ENCODE measurements around the gene SLC23A1. TPM values are rescaled to one million over a fixed set of nuclear protein-coding genes. Genes with fewer than 3 reads are reported as not detected.

Gene SLC23A1
- total RNA-seq, 4 donors from 2014 or later, result not detected

DNA sequence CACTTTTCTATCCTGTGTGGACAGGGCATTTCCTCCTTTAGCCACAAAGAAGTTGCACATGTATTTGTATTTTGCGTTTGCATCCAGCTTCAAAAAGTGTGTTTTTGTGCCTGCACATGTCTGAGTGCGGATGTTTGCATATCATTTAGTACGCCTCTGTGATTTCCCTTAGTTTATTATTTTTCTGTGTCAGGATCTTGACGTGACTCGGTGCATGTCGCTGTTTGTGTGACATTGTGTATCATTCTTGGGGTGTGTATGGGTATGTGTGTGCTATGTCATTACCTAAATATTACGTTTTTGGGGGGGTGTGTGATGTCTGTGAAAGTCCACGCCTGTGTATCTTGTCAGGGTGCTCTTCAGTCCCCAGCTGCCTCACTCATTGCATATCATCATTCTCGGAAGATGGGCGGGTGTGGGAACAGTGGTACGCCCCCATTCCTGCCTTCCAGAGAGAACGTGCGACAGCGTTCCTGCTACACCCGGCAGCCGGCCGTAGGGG lies 41.9 kb downstream of the SLC23A1 start:
- peak in 1 of 2 donors; percentile 3 for ATAC-seq
- H3K36me3 ChIP-seq, result no peaks in the 10 kb centered on the region
- H3K27me3 ChIP-seq, result no peaks in the 10 kb centered on the region
- DNase-seq, result no peak
- in situ Hi-C loops (cut with MboI; ENCODE audit: low sequenced_read_pairs in 4 of 4) (loop anchor here in 1 of 4 donors (10.0 kb wide), 1 partner anchor 46 kb away; the partner anchor contains the start of gene MATR3), intact Hi-C loops (cut with DNase I; ENCODE audit: low total_unique reads) (loop anchor here (1.0 kb wide), 1 partner anchor 45 kb away; no protein-coding TSS in a partner anchor)
- peaks cover 21 to 31% of the 10 kb centered on the region in 2 donors for H3K4me1 ChIP-seq
- no peaks in the 10 kb centered on the region for H3K9me3 ChIP-seq
- TF ChIP-seq, protein P1, sequence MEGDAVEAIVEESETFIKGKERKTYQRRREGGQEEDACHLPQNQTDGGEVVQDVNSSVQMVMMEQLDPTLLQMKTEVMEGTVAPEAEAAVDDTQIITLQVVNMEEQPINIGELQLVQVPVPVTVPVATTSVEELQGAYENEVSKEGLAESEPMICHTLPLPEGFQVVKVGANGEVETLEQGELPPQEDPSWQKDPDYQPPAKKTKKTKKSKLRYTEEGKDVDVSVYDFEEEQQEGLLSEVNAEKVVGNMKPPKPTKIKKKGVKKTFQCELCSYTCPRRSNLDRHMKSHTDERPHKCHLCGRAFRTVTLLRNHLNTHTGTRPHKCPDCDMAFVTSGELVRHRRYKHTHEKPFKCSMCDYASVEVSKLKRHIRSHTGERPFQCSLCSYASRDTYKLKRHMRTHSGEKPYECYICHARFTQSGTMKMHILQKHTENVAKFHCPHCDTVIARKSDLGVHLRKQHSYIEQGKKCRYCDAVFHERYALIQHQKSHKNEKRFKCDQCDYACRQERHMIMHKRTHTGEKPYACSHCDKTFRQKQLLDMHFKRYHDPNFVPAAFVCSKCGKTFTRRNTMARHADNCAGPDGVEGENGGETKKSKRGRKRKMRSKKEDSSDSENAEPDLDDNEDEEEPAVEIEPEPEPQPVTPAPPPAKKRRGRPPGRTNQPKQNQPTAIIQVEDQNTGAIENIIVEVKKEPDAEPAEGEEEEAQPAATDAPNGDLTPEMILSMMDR (IDR thresholded peaks at IDR 0.05 in 4 of 5, conservative IDR thresholded peaks at IDR 0.05 in 1 of 5), result no peak
- no peak for TF ChIP-seq POLR2A (IDR thresholded peaks at IDR 0.05)
- H3K27ac ChIP-seq, result peak overlapping the region; percentile 96 to 100 (median 98)
- H3K4me3 ChIP-seq, result peak overlapping the region; percentile 89 to 98 (median 92)

DNA sequence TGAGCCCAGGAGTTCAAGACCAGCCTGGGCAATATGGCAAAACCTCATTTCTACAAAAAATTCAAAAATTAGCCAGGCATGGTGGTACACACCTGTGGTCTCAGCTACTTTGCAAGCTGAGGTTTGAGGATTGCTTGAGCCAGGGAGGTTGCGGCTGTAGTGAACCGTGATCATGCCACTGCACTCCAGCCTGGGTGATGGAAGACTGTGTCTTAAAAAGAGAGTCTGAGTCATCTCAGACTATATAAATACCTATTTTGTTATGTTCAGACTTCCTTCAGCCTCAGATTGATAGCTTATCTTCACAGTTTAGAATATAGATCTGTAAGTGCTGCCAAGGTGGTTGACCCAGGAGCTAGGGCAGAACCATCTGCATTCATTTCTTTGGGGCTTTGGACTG lies 43.0 kb downstream of the SLC23A1 start:
- ATAC-seq, result no peak
- Histone ChIP-seq H3K9me3 (no peaks in the 10 kb centered on the region), H3K36me3 (no peaks in the 10 kb centered on the region), H3K4me3 (no peak overlapping the region), H3K27me3 (no peaks in the 10 kb centered on the region), H3K27ac (no peak overlapping the region), H3K4me1 (peaks cover 21 to 27% of the 10 kb centered on the region in 2 donors)
- intact Hi-C loops (cut with DNase I; ENCODE audit: low total_unique reads) (no loop called here), in situ Hi-C loops (cut with MboI; ENCODE audit: low sequenced_read_pairs in 4 of 4) (loop anchor here in 1 of 4 donors (10.0 kb wide), 1 partner anchor 45 kb away; the partner anchor contains the start of gene MATR3)
- DNase-seq, result no peak
- TF ChIP-seq POLR2A (IDR thresholded peaks at IDR 0.05), result no peak

DNA sequence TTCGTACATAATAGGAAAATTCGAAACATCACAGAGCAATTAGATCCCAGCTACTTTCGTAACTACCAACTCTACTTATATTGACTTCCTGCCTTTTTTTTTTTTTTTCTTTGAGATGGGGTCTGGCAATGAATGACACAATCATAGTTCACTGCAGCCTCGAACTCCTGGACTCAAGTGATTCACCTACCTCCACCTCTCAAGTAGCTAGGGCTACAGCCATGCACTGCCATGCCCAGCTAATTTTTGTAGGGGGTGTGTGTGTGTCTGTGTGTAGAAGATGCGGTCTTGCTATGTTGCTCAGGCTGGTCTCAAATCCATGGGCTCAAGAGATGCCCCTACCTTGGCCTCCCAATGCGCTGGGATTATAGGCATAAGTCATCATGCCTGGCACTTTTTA lies 47.3 kb downstream of the SLC23A1 start:
- H3K9me3 ChIP-seq, result no peaks in the 10 kb centered on the region
- no peak for ATAC-seq
- no peak for DNase-seq
- in situ Hi-C loops (cut with MboI; ENCODE audit: low sequenced_read_pairs in 4 of 4), result no loop called here
- no peak overlapping the region for H3K4me3 ChIP-seq
- no peak overlapping the region for H3K27ac ChIP-seq
- peaks cover 0 to 1% of the 10 kb centered on the region in 2 donors for H3K4me1 ChIP-seq
- no peak for TF ChIP-seq POLR2A (IDR thresholded peaks at IDR 0.05)
- TF ChIP-seq, protein P1 (IDR thresholded peaks at IDR 0.05 in 4 of 5, conservative IDR thresholded peaks at IDR 0.05 in 1 of 5), result no peak
- H3K36me3 ChIP-seq, result peaks cover 0 to 8% of the 10 kb centered on the region in 2 donors
- intact Hi-C loops (cut with DNase I; ENCODE audit: low total_unique reads), result no loop called here
- no peaks in the 10 kb centered on the region for H3K27me3 ChIP-seq

Other genes starting within 250 kb of the SLC23A1 start
- gene SIL1, start 184.9 kb downstream of the SLC23A1 start, total RNA-seq, result 10 to 100 TPM; 36.6 to 52.6 (median 48.2) TPM
- gene MATR3, start 89.6 kb downstream of the SLC23A1 start, total RNA-seq, result 100 to 1,000 TPM; 115 to 188 (median 156) TPM
- 100 to 1,000 TPM; 111 to 148 (median 126) TPM for gene PAIP2, start 41.4 kb downstream of the SLC23A1 start, total RNA-seq
- under 1 TPM in 1 of 4 donors, not detected in 3; 0.46 TPM for gene MZB1, start 6.6 kb upstream of the SLC23A1 start, total RNA-seq
- gene PROB1, start 11.8 kb upstream of the SLC23A1 start, total RNA-seq, result 10 to 100 TPM; 26.8 to 81.4 (median 52.9) TPM
- 10 to 100 TPM in 3 of 4 donors, 1 to 10 TPM in 1; 6.8 to 24.1 (median 12.5) TPM for gene SPATA24, start 20.8 kb upstream of the SLC23A1 start, total RNA-seq
- gene DNAJC18, start 56.2 kb upstream of the SLC23A1 start, total RNA-seq, result 10 to 100 TPM in 3 of 4 donors, 1 to 10 TPM in 1; 5.1 to 21.7 (median 13.3) TPM
- gene ECSCR, start 79.4 kb upstream of the SLC23A1 start, total RNA-seq, result 1 to 10 TPM; 5.4 to 8.9 (median 6.9) TPM
- not detected for gene SMIM33, start 87.7 kb upstream of the SLC23A1 start, total RNA-seq
- 10 to 100 TPM; 10.1 to 12.5 (median 10.9) TPM for gene STING1, start 99.5 kb upstream of the SLC23A1 start, total RNA-seq
- gene UBE2D2, start 178.0 kb upstream of the SLC23A1 start, total RNA-seq, result 100 to 1,000 TPM in 3 of 4 donors, 10 to 100 TPM in 1; 98.5 to 199 (median 131) TPM